Left renal cortex interstitium (tissue), 4 donors: ENCODE measurements around the gene PRRT1. TPM values are rescaled to one million over a fixed set of nuclear protein-coding genes. Genes with fewer than 3 reads are reported as not detected.
"Not testable (repeated sequence)": the region's sequence is repeated elsewhere in the genome, so short reads cannot be mapped to it uniquely, and the experiment has no call there.

Source experiments
- DNase-seq, 4 donors: peaks; one replicate each; pipeline ENCODE4 v3.0.0-alpha.2; 2013; ENCODE audit warnings: low read depth in 4 of 4, low spot score in 2 of 4, missing footprints in 1 of 4
- polyA plus RNA-seq, 4 donors: library from polyadenylated mRNA; unstranded; fragments of 120-200 nt; gene quantifications; one replicate each; pipeline ENCODE4 v1.2.1, GENCODE V29; 2013; ENCODE audit not compliant: insufficient read length in 4 of 4

PRRT1 gene
- polyA plus RNA-seq, 4 donors: 2.2 to 4.4 (median 3.1) TPM

DNA sequence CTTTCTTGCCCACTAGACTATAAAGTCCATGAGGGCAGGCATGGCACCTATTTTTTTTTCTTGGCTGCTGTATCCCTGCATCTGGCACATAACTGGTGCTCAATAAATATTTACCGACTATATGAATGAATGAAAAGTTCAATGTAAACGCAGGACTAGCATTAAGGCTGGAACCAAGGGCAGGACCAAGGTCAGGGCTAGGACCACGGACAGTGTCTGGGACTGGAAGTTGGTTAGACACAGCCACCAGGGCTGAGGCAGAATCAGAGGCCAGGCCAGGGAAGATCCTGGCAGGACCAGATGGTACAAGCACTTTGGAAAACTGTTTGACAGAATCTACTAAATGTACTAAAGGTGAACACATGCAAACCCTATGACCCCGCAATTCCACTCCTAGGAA, 46.3 kb downstream of the PRRT1 start:
- no peak for DNase-seq

DNA sequence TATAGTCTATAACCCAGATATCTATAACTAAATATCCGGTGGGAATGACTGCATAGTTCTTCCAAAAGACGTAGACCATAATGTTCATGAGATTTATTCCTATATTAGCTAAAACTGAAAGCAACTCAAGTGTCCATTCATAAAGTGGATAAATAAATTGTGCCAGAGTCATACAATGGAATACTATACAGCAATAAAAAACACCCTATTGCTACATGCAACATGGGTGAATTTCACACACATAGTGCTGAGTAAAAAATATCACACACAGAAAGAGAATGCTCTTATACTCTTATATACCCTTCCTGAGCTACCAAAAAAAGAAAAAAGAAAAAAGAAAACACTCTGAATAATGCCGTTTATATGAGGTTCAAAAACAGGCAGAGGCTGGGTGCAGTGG, 49.5 kb downstream of the PRRT1 start:
- DNase-seq: no peak

GRCh38 chr6:32100251-32100650, 51.5 kb downstream of the PRRT1 start:
- not testable (repeated sequence) for DNase-seq

Other genes starting within 250 kb of the PRRT1 start
- 10 to 100 TPM; 22.4 to 35.3 (median 26.9) TPM for gene ZBTB12, start 249.9 kb downstream of the PRRT1 start, polyA plus RNA-seq
- 1 to 10 TPM; 3.1 to 4.1 (median 3.7) TPM for gene C2, start 224.2 kb downstream of the PRRT1 start, polyA plus RNA-seq
- 10 to 100 TPM in 1 of 4 donors, 1 to 10 TPM in 3; 6.5 to 22.2 (median 7.1) TPM for gene CFB, start 205.8 kb downstream of the PRRT1 start, polyA plus RNA-seq
- 100 to 1,000 TPM in 1 of 4 donors, 10 to 100 TPM in 3; 88.5 to 105 (median 91.7) TPM for gene NELFE, start 193.0 kb downstream of the PRRT1 start, polyA plus RNA-seq
- gene SKIC2, start 192.8 kb downstream of the PRRT1 start, polyA plus RNA-seq: 10 to 100 TPM; 36.4 to 56.9 (median 45.8) TPM
- 10 to 100 TPM; 22.9 to 42.2 (median 32.9) TPM for gene DXO, start 179.8 kb downstream of the PRRT1 start, polyA plus RNA-seq
- gene C4A, start 169.9 kb downstream of the PRRT1 start, polyA plus RNA-seq: 10 to 100 TPM; 11.9 to 24.1 (median 15.8) TPM
- 10 to 100 TPM; 10.7 to 24.8 (median 17.0) TPM for gene C4B, start 137.1 kb downstream of the PRRT1 start, polyA plus RNA-seq
- 1 to 10 TPM in 2 of 4 donors, under 1 TPM in 2; 0.61 to 1.4 (median 1.1) TPM for gene CYP21A2, start 113.5 kb downstream of the PRRT1 start, polyA plus RNA-seq
- gene TNXB, start 42.6 kb downstream of the PRRT1 start, polyA plus RNA-seq: 1 to 10 TPM; 2.7 to 4.9 (median 4.9) TPM
- 100 to 1,000 TPM in 1 of 4 donors, 10 to 100 TPM in 3; 88.4 to 123 (median 95.4) TPM for gene ATF6B, start 23.7 kb downstream of the PRRT1 start, polyA plus RNA-seq
- 1 to 10 TPM; 6.3 to 9.6 (median 7.7) TPM for gene FKBPL, start 21.7 kb downstream of the PRRT1 start, polyA plus RNA-seq
- gene PPT2, start 2.2 kb upstream of the PRRT1 start, polyA plus RNA-seq: 10 to 100 TPM; 27.9 to 50.9 (median 36.7) TPM
- gene EGFL8, start 12.7 kb upstream of the PRRT1 start, polyA plus RNA-seq: 10 to 100 TPM; 12.0 to 46.0 (median 32.2) TPM
- gene AGPAT1, start 24.1 kb upstream of the PRRT1 start, polyA plus RNA-seq: 100 to 1,000 TPM in 3 of 4 donors, 10 to 100 TPM in 1; 93.4 to 114 (median 104) TPM
- 100 to 1,000 TPM in 3 of 4 donors, 10 to 100 TPM in 1; 95.7 to 113 (median 106) TPM for gene RNF5, start 26.5 kb upstream of the PRRT1 start, polyA plus RNA-seq
- gene AGER, start 32.3 kb upstream of the PRRT1 start, polyA plus RNA-seq: 10 to 100 TPM; 10.8 to 37.0 (median 20.3) TPM
- 100 to 1,000 TPM; 150 to 221 (median 179) TPM for gene PBX2, start 38.3 kb upstream of the PRRT1 start, polyA plus RNA-seq
- 10 to 100 TPM in 3 of 4 donors, 1 to 10 TPM in 1; 9.5 to 12.0 (median 11.3) TPM for gene GPSM3, start 40.7 kb upstream of the PRRT1 start, polyA plus RNA-seq
- 10 to 100 TPM; 14.9 to 30.8 (median 18.4) TPM for gene NOTCH4, start 72.1 kb upstream of the PRRT1 start, polyA plus RNA-seq
- gene TSBP1, start 220.0 kb upstream of the PRRT1 start, polyA plus RNA-seq: under 1 TPM in 1 of 4 donors, not detected in 3; 0.24 TPM